Keratinocyte (primary cell): ENCODE data around the gene PANX2. TPM values are rescaled to one million over a fixed set of nuclear protein-coding genes. Genes with fewer than 3 reads are reported as not detected.

Experiments
- DNase-seq: peaks from one replicate; pipeline ENCODE4 v3.0.0-alpha.2; 2011; ENCODE audit warnings: low read depth, missing footprints, low spot score
- FAIRE-seq: peaks from 2 replicates; lab custom pipeline; 2011; peaks lifted over from hg19 to GRCh38; lab: Jason Lieb, UNC
- H2AFZ ChIP-seq: 2 replicates; pipeline ENCODE4 v1.6.0; 2012; ENCODE audit warnings: low read length, control low read depth, inconsistent platforms; ENCODE audit not compliant: control insufficient read depth
- H3K27ac ChIP-seq: 2 replicates; pipeline ENCODE4 v1.5.1; 2011; ENCODE audit warnings: low read length; ENCODE audit not compliant: control insufficient read depth, insufficient read depth
- H3K27me3 ChIP-seq: 3 replicates; pipeline ENCODE4 v1.6.0; 2011; ENCODE audit warnings: low read length; ENCODE audit not compliant: control insufficient read depth, insufficient read depth; ENCODE audit errors: extremely low read depth
- H3K36me3 ChIP-seq, 2 experiments: 2 replicates in 1 of 2; 3 replicates in 1 of 2; pipeline ENCODE4 v1.5.1; 2011; ENCODE audit warnings: low read length in 2 of 2, mild to moderate bottlenecking in 1 of 2; ENCODE audit not compliant: control insufficient read depth in 2 of 2, insufficient read depth in 2 of 2; ENCODE audit errors: extremely low read depth in 1 of 2
- H3K4me1 ChIP-seq: 3 replicates; pipeline ENCODE4 v1.5.1; 2011; ENCODE audit warnings: low read length; ENCODE audit not compliant: control insufficient read depth, insufficient read depth; ENCODE audit errors: extremely low read depth
- H3K4me2 ChIP-seq: 3 replicates; pipeline ENCODE4 v1.6.0; 2011; ENCODE audit warnings: low read depth, low read length; ENCODE audit not compliant: control insufficient read depth, insufficient read depth; ENCODE audit errors: extremely low read depth
- H3K4me3 ChIP-seq, 3 experiments: fragments of 200-600 bp in 1 of 3; sonication (generic) in 1 of 3; 2 replicates in 2 of 3; 3 replicates in 1 of 3; pipeline ENCODE4 v1.5.1; 2011 to 2016; ENCODE audit warnings: low read length in 3 of 3, mild to moderate bottlenecking in 3 of 3, control low read depth in 2 of 3, inconsistent platforms in 1 of 3, low read depth in 1 of 3, mixed read lengths in 1 of 3, mixed run types in 1 of 3, moderate library complexity in 1 of 3; ENCODE audit not compliant: control insufficient read depth in 2 of 3, insufficient read depth in 2 of 3; ENCODE audit errors: extremely low read depth in 1 of 3
- H3K79me2 ChIP-seq: 2 replicates; pipeline ENCODE4 v1.6.0; 2012; ENCODE audit warnings: low read length; ENCODE audit not compliant: control insufficient read depth, insufficient read depth
- H3K9ac ChIP-seq: 3 replicates; pipeline ENCODE4 v1.6.0; 2011; ENCODE audit warnings: low read length; ENCODE audit not compliant: control insufficient read depth, insufficient read depth; ENCODE audit errors: extremely low read depth
- H3K9me1 ChIP-seq: 3 replicates; pipeline ENCODE4 v1.6.0; 2011; ENCODE audit warnings: low read length; ENCODE audit not compliant: control insufficient read depth, insufficient read depth; ENCODE audit errors: extremely low read depth
- H3K9me3 ChIP-seq: 2 replicates; pipeline ENCODE4 v1.5.1; 2012; ENCODE audit warnings: low read depth, low read length; ENCODE audit not compliant: control insufficient read depth
- H4K20me1 ChIP-seq: 3 replicates; pipeline ENCODE4 v1.6.0; 2011; ENCODE audit warnings: low read length; ENCODE audit not compliant: control insufficient read depth, insufficient read depth; ENCODE audit errors: extremely low read depth
- EZH2 ChIP-seq: IDR thresholded peaks from one replicate; pipeline ENCODE4 v1.6.1; 2012; ENCODE audit warnings: inconsistent platforms, mild to moderate bottlenecking, low read length, moderate library complexity
- dilution Hi-C: fragments of 300-500 bp; cut with MboI; formaldehyde crosslinking; loops from one replicate; pipeline ENCODE4 v1.7.0; 2020; ENCODE audit warnings: low sequenced_read_pairs; ENCODE audit not compliant: extremely low pct_ligation_motif_present
- polyA plus RNA-seq, 5 experiments: library from polyadenylated mRNA; depleted of rRNA in 3 of 5; stranded (reverse) in 3 of 5; stranded (forward) in 1 of 5; unstranded in 1 of 5; fragments of >200 nt; gene quantifications; 1 replicate in 1 of 5; 2 replicates in 3 of 5; 3 replicates in 1 of 5; pipeline versions ENCODE4 v1.2.1 to v1.2.3, GENCODE V29; 2011 to 2012; ENCODE audit warnings: missing spikeins in 2 of 5, low read depth in 1 of 5, low replicate concordance in 1 of 5
- TF ChIP-seq, protein P1 (sequence below), 3 experiments: IDR thresholded peaks in 1 of 3; conservative IDR thresholded peaks in 1 of 3; optimal IDR thresholded peaks in 1 of 3; 2 replicates in 2 of 3; 3 replicates in 1 of 3; pipeline versions ENCODE3 to v1.5.1; 2011; ENCODE audit warnings: low read length in 3 of 3, mild to moderate bottlenecking in 3 of 3, moderate library complexity in 2 of 3, control low read depth in 1 of 3, inconsistent platforms in 1 of 3; ENCODE audit not compliant: insufficient read depth in 2 of 3; ENCODE audit errors: extremely low read depth in 1 of 3

Gene PANX2
- polyA plus RNA-seq, 1 donor (not counting 4 experiments of a cell fraction or from before 2014, with no cell fraction given) = 0.22 TPM

GRCh38 chr22:50180727-50181521 is 10.4 kb downstream of the PANX2 start:
- Histone ChIP-seq H4K20me1 (no peaks in the 10 kb centered on the region), H3K79me2 (no peaks in the 10 kb centered on the region), H3K27ac (no peak overlapping the region), H3K9me1 (no peaks in the 10 kb centered on the region), H3K36me3 (no peaks in the 10 kb centered on the region), H3K9ac (no peak overlapping the region), H3K4me2 (no peak overlapping the region), H2AFZ (no peak overlapping the region), H3K9me3 (no peaks in the 10 kb centered on the region), H3K27me3 (no peaks in the 10 kb centered on the region), H3K4me3 (no peak overlapping the region), H3K4me1 (no peaks in the 10 kb centered on the region)
- dilution Hi-C loops = no loop called here
- TF ChIP-seq EZH2 = no peak
- TF ChIP-seq, protein P1, sequence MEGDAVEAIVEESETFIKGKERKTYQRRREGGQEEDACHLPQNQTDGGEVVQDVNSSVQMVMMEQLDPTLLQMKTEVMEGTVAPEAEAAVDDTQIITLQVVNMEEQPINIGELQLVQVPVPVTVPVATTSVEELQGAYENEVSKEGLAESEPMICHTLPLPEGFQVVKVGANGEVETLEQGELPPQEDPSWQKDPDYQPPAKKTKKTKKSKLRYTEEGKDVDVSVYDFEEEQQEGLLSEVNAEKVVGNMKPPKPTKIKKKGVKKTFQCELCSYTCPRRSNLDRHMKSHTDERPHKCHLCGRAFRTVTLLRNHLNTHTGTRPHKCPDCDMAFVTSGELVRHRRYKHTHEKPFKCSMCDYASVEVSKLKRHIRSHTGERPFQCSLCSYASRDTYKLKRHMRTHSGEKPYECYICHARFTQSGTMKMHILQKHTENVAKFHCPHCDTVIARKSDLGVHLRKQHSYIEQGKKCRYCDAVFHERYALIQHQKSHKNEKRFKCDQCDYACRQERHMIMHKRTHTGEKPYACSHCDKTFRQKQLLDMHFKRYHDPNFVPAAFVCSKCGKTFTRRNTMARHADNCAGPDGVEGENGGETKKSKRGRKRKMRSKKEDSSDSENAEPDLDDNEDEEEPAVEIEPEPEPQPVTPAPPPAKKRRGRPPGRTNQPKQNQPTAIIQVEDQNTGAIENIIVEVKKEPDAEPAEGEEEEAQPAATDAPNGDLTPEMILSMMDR (optimal IDR thresholded peaks at IDR 0.05 in 1 of 3, IDR thresholded peaks at IDR 0.05 in 1 of 3, conservative IDR thresholded peaks at IDR 0.05 in 1 of 3; ENCODE audit: extremely low read depth in 1 of 3, insufficient read depth in 2 of 3, low read length in 3 of 3) = no peak
- DNase-seq (no peak), FAIRE-seq (no peak)

GRCh38 chr22:50182176-50183081 is 11.9 kb downstream of the PANX2 start:
- Histone ChIP-seq H3K9ac (no peak overlapping the region), H3K9me3 (no peaks in the 10 kb centered on the region), H3K4me3 (no peak overlapping the region), H3K79me2 (peaks cover 14% of the 10 kb centered on the region), H3K27me3 (no peaks in the 10 kb centered on the region), H3K4me1 (peaks cover 5% of the 10 kb centered on the region), H2AFZ (no peak overlapping the region), H4K20me1 (peaks cover 3% of the 10 kb centered on the region), H3K9me1 (no peaks in the 10 kb centered on the region), H3K36me3 (no peaks in the 10 kb centered on the region), H3K27ac (no peak overlapping the region), H3K4me2 (no peak overlapping the region)
- dilution Hi-C loops = no loop called here
- FAIRE-seq (no peak), DNase-seq (no peak)
- TF ChIP-seq EZH2 = no peak
- TF ChIP-seq, protein P1 (optimal IDR thresholded peaks at IDR 0.05 in 1 of 3, IDR thresholded peaks at IDR 0.05 in 1 of 3, conservative IDR thresholded peaks at IDR 0.05 in 1 of 3; ENCODE audit: extremely low read depth in 1 of 3, insufficient read depth in 2 of 3, low read length in 3 of 3) = no peak
